ENCODE data around the gene DNAH2.

The DNAH2 gene, protein sequence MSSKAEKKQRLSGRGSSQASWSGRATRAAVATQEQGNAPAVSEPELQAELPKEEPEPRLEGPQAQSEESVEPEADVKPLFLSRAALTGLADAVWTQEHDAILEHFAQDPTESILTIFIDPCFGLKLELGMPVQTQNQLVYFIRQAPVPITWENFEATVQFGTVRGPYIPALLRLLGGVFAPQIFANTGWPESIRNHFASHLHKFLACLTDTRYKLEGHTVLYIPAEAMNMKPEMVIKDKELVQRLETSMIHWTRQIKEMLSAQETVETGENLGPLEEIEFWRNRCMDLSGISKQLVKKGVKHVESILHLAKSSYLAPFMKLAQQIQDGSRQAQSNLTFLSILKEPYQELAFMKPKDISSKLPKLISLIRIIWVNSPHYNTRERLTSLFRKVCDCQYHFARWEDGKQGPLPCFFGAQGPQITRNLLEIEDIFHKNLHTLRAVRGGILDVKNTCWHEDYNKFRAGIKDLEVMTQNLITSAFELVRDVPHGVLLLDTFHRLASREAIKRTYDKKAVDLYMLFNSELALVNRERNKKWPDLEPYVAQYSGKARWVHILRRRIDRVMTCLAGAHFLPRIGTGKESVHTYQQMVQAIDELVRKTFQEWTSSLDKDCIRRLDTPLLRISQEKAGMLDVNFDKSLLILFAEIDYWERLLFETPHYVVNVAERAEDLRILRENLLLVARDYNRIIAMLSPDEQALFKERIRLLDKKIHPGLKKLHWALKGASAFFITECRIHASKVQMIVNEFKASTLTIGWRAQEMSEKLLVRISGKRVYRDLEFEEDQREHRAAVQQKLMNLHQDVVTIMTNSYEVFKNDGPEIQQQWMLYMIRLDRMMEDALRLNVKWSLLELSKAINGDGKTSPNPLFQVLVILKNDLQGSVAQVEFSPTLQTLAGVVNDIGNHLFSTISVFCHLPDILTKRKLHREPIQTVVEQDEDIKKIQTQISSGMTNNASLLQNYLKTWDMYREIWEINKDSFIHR (N-terminal part only)

DNA sequence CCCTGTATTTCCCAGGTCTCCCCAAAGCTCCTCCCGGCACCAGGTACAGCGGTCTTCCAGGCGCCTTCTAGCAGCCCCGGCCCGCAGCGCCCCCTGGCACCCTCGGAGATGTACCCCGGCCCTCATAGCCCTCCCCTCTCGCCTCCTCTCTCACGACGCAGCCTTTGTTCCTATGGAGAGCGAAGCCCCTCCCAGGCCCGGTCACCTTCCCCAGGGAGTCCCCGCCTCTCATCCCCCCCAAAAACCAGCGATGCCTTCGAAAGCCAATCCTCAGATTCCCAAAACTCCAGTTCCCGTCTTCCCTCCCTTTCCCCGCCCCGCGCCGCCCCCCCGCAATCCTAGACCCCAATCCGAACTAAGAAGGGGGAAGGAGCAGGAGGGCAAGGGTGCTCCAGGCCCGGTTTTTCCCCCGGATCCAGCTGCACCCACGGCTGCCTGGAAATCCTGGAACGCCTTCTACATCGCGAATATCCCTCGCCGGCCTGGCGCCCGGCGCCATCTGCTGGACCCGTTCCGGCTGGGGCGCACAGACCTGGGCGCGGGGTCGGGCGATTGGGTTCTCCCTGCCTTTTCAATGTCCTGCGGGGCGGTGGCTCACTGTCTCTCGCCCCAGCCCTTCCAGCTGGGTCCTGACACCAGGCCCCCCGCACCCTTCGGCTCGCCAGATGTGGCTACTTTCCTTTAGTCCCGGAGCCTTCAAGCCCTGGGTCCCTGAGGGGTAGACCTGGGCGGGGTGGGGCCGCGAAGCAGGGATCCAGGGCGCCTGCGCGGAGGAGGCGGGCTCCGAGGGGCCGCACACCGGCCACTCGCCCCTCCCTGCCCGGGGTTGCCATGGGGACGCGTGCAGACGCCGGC is at the start of gene DNAH2:
TSS of gene DNAH2 (plus strand) at position 844 of the 855 bp plus-strand sequence. CDS start 1,991 bp downstream, outside the sequence.
- DNase-seq = peak; percentile 93

DNA sequence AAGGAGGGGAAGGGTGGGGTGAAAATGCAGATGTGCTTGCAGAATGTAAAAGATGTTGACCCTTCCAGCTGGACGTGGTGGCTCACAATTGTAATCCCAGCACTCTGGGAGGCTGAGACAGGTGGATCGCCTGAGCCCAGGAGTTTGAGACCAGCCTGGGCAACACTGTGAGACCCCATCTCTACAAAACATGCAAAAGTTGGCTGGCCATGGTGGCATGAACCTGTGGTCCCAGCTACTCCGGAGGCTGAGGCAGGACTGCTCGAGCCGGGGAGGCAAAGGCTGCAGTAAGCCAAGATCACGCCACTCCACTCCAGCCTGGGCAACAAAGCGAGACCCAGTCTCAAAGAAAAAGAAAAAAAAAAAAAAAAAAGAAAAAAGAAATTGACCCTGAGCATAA is 49.1 kb upstream of the DNAH2 start:
- no peak for DNase-seq

DNA sequence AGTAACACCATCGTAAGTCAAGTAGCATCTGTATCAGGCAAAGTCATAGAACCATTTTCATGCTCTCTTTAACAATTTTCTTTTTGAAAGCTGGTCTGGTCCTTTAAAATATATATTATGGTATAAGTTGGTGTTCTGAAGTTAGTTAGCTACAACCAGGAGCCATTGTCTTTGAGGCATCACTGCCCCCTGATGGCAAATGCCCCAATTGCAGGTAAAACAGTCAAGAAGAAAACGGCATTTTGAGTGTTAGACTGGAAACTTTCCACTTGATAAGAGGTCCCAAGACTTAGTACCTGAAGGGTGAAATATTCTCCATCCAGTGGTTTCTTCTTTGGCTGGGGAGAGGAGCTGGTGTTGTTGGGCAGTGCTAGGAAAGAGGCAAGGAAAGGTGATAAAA is 44.3 kb upstream of the DNAH2 start:
- DNase-seq = no peak

DNA sequence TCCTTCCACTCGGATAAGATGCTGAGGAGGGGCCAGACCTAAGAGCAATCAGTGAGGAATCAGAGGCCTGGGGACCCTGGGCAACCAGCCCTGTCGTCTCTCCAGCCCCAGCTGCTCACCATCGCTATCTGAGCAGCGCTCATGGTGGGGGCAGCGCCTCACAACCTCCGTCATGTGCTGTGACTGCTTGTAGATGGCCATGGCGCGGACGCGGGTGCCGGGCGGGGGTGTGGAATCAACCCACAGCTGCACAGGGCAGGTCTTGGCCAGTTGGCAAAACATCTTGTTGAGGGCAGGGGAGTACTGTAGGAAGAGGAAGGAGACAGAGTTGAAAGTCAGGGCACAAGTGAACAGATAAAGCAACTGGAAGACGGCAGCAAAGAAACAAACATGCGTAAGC is 42.6 kb upstream of the DNAH2 start:
- no peak for DNase-seq

DNA sequence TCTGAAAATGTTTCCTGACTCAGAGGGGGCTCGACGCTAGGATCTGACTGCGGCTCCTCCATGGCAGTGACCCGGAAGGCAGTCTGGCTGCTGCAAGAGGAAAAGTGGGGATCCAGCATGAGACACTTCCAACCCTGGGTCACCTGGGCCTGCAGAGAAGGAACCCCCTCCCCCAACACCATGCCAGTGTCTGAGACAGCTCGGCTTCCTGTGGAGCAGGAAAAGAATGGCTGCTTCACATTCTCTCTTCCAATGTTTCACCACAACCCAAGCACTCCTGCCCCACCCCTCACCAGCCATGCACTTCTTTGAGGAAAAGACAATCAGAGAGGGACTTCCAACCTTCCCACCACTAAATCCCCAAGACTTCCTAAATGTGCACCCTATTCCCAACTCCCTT is 41.0 kb upstream of the DNAH2 start:
- no peak for DNase-seq

DNA sequence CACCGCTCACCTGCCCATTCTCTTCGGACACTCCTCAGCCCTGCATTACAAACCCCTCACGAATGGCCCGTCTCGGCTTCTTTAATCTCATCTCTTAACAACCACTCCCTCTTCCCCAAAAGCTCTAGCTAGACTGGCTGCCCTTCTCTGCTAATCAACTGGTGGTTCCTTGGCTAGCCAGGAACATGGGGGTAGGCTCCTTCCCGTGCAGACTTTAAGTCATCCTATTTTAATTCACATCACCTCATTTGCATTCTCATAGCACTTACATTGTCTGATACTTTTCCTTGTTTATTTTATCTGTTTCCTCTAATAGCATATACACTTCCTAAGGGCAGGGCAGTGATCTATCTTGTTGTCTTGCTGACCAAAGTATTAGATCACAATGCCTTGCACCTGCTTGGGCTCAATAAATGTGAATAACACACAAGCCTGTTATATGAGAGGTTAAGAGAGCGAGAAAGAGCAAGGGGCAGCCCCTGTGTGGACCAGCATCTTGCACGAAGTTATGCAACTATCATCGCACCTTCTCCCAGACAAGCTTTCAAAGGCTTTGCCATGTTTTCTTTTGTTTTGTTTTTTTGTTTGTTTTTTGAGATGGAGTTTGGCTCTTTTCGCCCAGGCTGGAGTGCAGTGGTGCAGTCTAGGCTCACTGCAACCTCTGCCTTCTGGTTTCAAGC is 40.0 kb upstream of the DNAH2 start:
- no peak for DNase-seq

DNA sequence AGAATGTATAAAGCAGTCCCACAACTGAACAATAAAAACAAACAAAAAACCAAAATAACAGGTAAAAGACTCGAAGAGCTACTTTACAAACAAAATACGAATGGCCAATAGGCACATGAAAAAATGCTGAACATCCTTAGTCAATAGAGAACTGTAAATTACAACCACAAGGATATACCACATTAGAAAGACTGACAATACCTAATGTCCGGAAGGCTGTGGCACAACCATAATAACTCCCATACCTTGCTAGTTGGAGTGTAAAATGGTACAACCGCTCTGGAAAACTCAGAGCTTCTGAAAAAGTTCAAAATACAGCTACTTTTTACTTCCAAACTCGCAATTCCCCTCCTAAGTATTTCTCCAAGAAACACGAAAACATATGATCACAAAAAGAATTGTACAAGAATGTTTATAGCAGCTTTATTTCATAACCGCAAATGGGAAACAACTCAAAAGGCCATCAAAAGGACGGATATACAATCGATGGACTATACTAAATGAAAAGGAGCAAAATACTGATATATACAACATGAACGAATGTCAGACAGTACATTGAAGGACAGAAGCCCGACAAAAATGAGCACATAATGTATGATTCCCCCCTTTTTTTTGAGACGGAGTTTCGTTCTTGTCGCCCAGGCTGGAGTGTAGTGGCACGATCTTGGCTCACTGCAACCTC is 32.6 kb upstream of the DNAH2 start:
- no peak for DNase-seq

DNA sequence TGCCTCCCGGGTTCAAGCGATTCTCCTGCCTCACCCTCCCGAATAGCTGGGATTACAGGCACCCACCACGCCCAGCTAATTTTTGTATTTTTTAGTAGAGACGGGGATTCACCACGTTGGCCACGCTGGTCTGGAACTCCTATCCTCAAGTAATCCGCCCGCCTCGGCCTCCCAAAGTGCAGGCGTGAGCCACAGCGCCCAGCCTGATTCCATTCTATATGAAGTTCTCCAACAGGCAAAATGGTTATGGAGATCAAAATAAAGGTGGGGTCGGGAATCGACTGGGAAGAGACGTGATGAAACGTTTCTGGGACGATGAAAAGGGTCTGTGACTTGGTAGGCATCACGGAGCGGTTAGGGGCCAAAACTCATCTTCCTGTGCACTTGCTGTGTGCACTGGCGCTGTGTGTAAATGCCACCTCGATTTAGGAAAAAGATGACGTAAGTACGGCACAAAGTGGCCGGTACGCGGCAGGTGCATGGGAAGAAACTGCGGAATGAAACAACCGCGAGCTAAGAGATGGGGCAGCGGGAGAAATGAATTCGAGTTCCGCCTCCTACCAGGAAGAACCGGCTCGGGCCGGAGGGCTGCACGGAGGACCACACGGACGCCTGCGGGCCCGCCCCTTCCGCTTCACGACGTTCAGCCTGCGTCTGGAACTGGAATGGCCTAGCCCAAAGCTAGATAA is 31.9 kb upstream of the DNAH2 start:
- peak; percentile 94 for DNase-seq

DNA sequence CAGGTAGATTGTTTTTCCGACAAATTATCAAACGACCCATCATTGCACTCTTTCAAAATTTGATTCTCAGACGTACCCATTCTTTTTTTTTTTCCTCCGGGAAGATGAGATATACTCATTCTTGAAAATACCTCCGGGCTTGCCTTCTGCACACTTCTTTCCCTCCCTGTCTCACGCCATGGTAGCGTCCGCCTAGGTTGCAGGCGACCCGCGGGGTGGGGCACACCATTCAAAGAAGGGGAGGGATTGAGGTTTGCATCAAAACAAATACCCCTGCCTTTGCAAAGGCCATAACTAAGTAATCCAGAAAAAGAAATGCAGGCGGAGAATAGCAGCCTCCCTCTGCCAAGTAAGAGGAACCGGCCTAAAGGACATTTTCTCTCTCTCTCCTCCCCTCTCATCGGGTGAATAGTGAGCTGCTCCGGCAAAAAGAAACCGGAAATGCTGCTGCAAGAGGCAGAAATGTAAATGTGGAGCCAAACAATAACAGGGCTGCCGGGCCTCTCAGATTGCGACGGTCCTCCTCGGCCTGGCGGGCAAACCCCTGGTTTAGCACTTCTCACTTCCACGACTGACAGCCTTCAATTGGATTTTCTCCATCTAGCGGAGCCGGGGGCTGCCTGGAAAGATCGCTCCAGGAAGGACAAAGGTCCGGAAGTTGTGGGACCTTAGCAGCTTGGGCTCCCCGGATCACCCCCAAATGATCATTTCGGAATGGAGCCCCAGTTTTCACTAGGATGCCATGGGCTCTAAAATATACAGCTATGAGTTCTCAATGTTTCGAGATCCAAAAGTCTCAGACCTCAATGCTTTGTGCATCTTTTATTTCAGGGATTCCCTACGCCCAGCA is 31.1 kb upstream of the DNAH2 start:
- DNase-seq = peak; percentile 90

DNA sequence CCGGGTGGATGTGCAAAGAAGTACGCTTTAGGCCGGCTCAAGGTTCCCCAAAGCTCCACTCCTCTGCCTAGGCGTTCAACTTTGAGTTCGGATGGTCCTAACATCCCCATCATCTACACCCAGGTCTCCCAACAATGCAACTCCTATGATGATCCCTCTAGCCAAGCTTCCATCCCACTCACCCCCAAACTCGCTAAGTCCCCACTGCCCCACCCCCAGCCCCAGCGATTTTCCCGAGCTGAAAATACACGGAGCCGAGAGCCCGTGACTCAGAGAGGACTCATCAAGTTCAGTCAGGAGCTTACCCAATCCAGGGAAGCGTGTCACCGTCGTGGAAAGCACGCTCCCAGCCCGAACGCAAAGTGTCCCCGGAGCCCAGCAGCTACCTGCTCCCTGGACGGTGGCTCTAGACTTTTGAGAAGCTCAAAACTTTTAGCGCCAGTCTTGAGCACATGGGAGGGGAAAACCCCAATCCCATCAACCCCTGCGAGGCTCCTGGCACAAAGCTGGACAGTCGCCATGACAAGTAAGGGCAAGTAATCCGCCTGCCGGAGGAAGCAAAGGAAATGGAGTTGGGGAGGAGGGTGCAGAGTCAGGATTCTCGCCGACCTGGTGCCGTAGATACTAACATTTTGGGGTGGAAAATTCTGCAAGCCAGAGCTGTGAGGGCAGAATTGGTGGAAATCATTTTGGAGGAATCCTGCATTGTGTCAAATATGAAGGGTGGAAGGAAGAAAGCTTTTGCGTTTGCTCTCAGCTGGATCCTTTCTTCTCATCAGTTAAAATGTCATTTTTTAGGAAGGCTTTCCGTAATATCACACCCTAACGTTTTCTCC is 30.3 kb upstream of the DNAH2 start, which contains the start of gene TP53:
TSS of gene TP53 (minus strand) at position 419 of the 836 bp plus-strand sequence. CDS start 10,896 bp downstream, outside the sequence.
- DNase-seq = peak; percentile 91

DNA sequence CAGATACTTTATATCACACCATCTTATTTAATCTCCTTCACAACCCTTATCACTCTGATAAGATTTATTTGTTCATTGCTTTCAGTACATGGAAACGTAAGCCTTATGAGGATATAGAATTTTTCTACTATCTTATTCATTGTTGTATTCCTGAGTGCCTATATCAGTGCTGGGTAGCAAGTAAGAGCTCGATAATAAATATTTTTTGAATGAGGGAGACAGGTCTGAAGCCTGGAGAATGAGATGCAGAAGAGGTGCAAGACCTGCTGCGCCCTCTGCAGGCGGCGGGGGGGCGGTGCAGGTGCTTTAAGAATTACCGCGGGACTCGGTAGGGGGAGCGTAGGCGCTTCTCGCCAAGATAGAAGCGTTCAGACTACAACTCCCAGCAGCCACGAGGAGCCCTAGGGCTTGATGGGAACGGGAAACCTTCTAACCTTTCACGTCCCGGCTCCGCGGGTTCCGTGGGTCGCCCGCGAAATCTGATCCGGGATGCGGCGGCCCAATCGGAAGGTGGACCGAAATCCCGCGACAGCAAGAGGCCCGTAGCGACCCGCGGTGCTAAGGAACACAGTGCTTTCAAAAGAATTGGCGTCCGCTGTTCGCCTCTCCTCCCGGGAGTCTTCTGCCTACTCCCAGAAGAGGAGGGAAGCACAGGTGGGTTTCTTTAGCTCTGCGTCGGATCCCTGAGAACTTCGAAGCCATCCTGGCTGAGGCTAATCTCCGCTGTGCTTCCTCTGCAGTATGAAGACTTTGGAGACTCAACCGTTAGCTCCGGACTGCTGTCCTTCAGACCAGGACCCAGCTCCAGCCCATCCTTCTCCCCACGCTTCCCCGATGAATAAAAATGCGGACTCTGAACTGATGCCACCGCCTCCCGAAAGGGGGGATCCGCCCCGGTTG is 29.4 kb upstream of the DNAH2 start, which contains the start of gene WRAP53:
TSS of gene WRAP53 (plus strand) at position 570 of the 900 bp plus-strand sequence. CDS start at position 742, 172 bp downstream.
- DNase-seq = peak; percentile 99

DNA sequence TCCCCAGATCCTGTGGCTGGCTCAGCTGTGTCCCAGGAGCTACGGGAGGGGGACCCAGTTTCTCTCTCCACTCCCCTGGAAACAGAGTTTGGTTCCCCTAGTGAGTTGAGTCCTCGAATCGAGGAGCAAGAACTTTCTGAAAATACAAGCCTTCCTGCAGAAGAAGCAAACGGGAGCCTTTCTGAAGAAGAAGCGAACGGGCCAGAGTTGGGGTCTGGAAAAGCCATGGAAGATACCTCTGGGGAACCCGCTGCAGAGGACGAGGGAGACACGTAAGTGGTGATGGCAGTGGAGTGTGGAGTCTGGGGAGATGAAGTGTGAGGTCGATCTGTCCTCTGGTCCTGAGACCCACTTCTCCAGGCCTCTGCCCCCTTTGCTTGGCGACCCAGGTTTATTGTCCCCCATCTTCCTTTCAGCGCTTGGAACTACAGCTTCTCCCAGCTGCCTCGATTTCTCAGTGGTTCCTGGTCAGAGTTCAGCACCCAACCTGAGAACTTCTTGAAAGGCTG is 28.7 kb upstream of the DNAH2 start:
- DNase-seq = no peak

DNA sequence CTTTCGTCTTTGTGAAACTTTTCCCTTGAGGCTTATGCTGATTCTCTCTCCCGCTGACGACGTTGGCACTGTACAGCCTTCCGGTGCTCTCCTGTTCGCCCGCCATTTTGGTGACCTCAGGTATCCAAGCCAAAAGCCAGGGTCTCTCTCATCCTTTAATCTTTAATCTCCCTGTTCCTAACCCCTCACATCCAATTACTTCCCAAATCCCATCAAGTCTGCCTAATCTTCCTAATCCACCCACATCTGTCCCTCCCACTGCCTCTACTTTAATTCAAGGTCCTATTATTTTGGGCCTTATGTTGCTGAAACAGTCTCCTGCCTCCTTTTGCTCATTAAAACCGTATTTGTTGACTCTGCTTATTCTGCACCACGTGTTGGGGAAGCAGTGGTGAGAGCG is 22.0 kb upstream of the DNAH2 start:
- no peak for DNase-seq

DNA sequence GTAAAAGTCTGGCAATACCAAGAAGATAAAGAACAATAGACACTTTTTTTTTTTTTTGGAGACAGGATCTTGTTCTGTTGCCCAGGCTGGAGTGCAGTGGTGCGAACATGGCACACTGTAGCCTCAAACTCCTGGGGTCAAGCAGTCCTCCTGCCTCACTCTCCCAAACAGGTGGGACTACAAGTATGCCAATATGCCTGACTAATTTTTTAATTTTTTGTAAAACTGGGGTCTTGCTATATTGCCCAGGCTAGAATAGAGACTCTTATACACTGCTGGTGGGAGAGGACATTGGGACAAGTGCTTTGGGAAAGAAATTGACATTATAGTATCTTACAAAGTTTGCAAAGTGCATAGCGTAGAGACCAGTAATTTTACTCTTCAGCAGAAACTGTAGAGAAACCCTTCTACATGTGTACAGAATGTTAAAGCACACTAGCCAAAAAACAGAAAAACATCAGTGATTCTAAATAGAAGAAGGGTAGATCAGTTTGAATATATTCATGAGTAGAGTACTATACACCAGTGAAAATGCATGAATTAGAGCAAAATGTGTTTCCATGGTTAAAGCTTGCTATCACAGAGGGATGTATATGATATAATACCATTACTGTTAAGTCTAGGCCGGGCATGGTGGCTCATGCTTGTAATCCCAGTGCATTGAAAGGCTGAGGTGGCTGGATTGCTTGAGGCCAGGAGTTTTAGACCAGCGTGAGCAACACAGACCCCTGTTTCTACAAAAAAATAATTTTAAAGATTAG is 19.5 kb upstream of the DNAH2 start:
- DNase-seq = no peak

DNA sequence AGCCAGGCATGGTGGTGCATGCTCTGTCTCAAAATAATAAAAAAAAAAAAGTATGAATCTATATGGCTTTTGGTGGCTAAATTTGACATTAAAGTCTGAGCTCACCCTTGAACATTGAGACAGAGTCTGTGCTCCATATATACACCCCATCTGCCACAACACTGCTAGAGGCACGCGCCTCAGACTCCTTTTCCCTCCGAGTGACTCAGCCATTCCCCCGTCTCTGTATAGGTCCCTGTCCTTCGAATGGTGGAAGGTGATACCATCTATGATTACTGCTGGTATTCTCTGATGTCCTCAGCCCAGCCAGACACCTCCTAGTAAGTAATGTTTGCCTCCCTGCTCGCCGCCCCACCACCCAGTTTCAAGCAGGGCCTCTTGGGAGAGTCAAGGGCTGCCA is 17.0 kb upstream of the DNAH2 start:
- no peak for DNase-seq

DNA sequence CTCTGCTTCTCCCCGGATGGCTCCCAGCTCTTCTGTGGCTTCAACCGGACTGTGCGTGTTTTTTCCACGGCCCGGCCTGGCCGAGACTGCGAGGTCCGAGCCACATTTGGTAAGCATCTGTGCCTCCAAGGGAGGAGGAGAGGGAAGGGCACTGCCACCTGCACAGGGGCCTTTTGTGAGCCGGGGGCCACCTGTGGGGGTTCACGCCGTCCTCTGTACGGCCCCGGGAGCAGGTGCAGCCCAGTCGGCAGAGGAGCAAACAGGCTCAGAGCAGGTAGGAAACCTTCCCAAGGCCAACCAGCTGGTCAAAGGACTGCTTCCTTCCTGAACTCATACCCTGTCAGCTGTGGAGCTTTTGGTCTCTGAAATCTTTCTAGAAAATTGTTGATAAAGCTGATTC is 15.9 kb upstream of the DNAH2 start:
- no peak for DNase-seq

DNA sequence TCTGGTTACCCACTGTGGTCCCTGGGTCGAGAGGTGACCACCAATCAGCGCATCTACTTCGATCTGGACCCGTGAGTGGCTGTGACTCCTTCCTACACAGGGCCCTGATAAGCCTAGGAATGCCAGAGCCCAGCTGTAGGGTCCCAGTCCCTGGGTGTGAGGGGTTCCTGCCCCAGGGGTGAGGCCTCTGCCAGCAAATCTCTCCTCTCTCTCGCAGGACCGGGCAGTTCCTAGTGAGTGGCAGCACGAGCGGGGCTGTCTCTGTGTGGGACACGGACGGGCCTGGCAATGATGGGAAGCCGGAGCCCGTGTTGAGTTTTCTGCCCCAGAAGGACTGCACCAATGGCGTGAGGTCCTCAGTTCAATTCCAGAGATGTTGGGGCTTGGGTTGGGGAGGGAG is 14.8 kb upstream of the DNAH2 start:
- no peak for DNase-seq
